SKM-1 treated with dmso at 0.1 percent for 144 hours (cell line): ENCODE results near the gene TRIM46.
A peak's percentile ranks its signal among the peaks of the same experiment; 100 is the strongest.
"Not testable (repeated sequence)": the region's sequence is repeated elsewhere in the genome, so short reads cannot be mapped to it uniquely, and the experiment has no call there.

Experiments used
- DNase-seq: peaks from one replicate; lab custom pipeline; 2025; ENCODE audit not compliant: unreplicated experiment; lab: John Stamatoyannopoulos, UW

Gene TRIM46

GRCh38 chr1:155202731-155203515 lies 29.3 kb downstream of the TRIM46 start:
- DNase-seq: no peak

DNA sequence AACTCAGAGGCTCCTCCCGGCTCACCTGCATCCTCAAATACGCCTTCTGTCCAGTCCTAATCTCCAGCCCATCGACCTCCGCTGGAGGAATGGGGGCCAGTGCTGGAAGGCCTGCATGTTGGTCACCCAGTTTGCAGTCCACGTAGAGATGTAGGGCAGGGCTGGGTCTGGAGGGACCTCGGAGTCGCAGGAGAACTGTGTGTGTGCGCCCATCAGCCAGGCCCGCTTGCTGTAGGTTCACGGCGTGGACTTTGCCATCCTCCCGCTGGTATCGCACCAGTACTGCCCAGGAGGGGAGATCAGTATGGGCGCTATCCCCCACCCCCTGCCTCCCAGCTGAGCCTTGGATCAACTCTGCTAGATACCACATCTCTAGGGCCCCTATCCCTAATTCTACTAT lies 31.4 kb downstream of the TRIM46 start:
- DNase-seq: no peak

DNA sequence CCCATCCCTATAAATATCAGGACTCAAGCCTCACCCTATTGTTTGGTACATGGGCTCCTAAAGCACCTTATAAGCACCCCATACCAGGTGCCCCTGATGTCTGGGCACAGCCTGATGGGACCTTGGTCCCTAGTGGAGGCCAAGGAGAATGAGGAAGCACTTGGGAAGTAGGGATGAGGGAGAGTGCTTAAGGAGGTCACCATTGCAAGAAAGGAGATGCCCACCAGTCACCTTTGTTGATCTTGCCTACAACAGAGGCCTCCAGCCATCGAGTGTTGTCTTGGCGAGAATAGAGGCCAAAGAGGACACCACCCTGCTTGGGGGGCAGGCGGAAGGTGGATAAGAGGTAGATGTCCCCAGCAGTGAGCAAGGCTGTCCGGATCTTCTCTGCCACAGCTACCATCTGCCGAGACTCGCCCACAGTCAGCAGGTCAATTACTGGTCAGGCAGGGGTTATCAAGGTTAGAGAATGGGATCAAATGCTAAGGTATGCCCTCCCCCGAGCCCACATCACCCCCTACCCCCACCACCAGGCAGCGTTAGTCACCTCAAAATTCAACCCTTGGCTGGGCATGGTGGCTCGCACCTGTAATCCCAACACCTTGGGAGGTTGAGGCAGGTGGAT lies 32.4 kb downstream of the TRIM46 start:
- no peak for DNase-seq

DNA sequence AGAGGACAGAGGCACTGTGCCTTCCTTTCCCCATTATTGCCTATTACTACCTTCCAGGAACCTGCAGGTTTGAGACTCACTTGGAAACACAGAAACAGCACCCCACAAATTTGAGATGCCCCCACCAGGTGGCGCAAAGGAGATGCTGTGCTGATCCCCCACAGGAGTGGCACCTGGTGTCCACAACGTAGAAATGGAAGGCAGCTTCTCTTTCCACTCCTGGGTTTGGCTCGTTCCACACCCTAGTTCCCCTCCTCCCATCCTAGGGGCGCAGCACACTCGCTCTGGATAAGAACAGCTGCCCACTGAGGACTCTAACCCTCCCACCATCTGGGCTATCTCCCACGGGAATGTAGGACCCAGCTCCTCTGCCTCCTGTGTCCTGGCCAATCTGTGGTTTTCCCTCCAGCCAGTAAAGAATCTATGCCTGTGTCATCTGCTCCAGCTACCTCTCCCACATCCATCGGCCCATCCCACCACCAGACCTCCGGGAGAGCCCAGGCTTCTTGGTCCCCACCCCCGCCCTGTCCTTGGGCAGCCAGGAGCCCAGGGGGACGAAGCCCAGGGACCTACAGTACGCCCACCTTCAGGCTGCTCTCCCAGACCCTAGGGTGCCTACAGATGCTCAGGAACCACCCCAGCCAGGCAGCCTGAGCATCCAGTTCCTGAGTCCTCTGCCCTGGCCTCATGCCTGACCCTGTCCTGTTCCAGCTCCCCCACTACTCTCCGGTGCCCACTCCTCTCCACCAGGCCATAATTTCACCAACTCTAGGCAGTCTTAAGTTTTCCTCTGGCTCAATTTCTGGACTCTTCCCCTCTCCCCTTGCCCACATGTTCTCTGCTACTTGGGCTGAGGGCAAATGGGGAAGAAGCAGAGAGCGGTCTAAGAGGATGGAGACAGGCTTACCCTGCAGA lies 33.5 kb downstream of the TRIM46 start:
- peak; percentile 83 for DNase-seq

DNA sequence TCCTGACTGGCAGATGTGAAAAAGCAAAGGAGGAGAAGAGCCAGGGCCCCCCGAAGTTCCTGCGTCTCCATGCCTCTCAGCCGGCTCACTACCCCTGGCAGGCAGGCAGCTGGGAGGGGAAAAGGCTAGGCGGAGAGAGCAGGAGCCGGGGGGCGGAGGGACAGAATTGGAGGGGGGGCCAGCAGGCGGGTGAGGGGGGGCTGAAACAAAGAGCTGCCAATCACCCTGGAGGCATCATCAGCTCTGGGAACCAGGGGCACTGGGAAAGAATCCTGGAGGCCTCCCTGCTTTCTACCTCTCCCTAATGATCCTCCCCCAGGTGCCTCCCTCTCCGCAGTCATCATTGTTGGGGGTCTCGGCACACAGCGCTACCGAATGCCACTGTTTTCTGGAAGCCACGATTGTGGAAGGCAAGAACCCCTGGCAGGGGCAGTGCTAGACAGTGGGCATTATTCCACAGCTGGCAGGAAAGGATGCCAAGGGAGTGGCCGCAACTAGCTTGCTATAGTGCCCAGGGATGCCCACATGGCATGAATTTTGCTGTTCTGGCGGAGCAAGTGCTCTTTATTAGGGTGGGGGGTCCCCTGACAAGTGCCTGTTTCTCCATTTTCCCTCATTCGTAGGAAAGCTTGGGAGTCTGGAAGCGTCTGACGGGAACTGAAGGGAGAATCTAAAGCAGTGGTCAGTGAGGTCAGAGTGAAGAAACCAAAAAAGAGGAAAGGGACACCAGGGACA lies 34.3 kb downstream of the TRIM46 start, which contains the start of gene THBS3:
Gene THBS3 (minus strand): TSS at position 92 of the 735 bp plus-strand sequence. CDS start 21 bp downstream, at position 71.
- DNase-seq: no peak

DNA sequence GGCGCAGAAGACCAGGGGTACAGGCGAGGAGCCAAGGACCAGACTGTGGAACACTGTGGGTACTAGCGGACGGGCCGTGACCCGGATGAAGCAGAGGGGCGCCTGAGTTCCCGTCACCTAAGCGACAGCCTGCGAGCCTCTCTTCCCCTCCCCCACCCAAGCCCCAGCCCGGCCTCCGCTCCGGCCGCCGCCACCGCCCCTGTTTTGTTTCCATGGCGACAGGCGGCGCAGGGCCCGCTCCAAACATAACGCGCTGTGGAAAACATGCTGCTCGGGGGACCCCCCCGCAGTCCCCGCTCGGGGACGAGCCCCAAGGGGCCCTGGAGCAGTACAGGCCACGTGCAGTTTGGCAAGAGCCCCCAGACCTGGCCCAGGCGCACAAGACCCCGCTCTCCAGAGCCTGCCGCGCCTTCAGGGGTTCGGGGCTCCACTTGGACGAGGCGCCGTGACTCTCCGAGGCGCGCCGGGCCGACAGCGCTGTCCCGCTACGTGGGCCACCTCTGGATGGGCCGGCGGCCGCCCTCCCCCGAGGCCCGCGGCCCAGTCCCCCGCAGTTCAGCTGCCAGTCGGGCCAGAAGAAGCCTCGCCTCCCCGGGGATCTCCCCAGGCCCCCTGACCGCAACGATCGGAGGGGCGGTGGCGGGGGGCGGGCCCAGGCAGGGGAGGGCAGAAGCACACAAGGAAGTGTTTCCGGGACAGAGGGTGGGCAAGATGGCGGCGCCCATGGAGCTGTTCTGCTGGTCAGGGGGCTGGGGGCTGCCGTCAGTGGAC lies 35.1 kb downstream of the TRIM46 start, which contains the start of gene MTX1:
Gene MTX1 (plus strand): TSS at position 155 of the 771 bp plus-strand sequence. CDS start 110 bp downstream, at position 265.
- DNase-seq: peak; percentile 86

DNA sequence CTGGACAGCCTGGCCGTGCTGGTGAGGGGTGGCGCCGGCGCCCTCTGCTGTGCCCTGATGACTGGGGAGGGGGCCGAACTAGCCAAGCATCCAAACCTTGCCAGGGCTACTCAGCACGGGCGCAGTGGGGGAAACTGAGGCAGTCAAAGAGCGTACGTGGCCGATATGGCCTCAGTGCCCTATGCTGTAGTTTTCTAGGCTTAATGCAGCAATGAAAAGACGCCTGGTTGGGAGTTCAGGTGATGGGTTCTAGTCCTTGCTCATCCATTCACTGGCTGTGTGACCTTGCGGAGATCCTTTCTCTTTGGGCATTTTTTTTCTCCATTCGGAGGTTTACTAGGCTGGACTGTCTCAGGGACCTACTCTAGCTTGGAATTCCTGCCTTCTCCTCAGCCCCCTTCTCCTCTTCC lies 35.7 kb downstream of the TRIM46 start:
- DNase-seq: no peak

- DNase-seq: peak; percentile 86
Measured at GRCh38 chr1:155210314-155211104, 36.9 kb downstream of the TRIM46 start.

GRCh38 chr1:155211381-155212050 lies 37.9 kb downstream of the TRIM46 start:
- DNase-seq: not testable (repeated sequence)

GRCh38 chr1:155212051-155212440 lies 38.4 kb downstream of the TRIM46 start:
- DNase-seq: not testable (repeated sequence)

DNA sequence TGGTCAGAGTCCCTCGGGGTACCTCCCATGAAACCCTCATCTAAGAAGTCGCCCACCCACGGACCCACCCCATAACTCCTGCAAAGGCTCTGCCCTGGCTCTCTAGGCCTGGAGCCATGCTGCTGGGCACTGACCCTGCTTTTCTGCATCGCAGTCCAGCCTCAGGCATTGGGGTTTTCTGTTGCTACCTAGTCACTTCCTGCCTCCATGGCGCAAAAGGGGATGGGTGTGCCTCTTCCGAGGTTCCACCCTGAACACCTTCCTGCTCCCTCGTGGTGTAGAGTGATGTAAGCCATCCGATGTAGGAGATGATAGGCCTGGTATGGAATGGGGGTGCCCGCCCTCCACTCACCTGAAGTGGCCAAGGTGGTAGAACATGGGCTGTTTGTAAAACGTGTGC lies 41.1 kb downstream of the TRIM46 start:
- not testable (repeated sequence) for DNase-seq

DNA sequence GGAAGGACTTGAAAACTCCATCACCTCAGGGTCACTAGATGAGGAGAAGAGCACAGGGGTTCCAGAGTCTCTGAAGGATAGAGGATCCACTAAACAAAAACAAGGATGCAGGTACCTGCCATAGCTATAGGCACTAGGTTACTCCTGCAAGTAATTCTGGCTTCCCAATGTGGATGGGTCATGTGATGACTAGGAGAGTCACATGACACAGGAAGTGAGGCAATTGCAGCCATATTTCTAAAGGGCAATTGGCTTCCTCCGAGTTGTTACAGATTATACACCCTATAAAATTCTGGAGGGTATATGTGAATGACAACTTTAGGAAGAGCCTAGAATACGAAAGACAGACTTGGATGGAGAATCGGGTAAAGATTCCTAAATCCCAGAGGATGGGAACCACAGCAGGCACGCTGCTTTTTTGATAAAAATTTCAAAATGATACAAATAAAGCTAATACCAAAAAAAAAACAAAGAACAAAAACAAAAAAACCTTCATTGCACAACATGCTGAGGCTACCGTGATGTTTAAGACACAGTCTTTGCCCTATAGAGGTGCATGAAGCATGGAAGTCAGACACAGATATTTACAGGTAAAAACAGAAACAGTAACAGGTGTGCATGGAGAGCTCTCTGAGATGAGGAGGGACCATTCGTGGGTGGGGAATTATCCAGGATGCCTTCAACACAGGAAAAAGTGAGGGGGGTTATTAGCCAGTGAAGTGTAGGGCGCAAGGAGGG lies 45.4 kb downstream of the TRIM46 start:
- peak; percentile 28 for DNase-seq

DNA sequence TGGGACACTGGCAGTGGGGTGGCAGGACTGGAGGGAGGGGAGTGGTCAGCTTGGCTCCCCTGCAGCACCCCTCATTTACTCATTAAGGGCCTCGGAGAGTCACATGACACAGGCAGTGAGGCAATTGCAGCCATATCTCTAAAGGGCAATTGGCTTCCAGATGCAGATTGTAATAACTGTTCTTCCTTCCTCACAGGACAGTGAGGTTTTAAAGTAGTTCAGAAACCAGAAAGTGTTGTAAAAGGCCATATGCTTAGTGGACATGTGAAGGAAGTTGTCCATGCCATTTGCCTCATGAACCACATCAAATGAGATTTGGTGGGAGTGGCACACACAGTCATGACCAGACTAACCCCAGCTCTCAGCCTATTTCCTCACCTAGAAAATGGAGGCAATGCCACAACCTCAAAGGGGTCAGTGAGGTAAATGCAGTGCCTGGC lies 46.0 kb downstream of the TRIM46 start:
- DNase-seq: peak; percentile 86

- DNase-seq: not testable (repeated sequence)
Measured at GRCh38 chr1:155220211-155220965, 46.7 kb downstream of the TRIM46 start.

GRCh38 chr1:155223047-155223446 lies 49.4 kb downstream of the TRIM46 start:
- DNase-seq: peak; percentile 51

GRCh38 chr1:155225404-155225759 lies 51.7 kb downstream of the TRIM46 start:
- not testable (repeated sequence) for DNase-seq
